ENCODE measurements around the gene HAPLN2.

HAPLN2 gene

DNA sequence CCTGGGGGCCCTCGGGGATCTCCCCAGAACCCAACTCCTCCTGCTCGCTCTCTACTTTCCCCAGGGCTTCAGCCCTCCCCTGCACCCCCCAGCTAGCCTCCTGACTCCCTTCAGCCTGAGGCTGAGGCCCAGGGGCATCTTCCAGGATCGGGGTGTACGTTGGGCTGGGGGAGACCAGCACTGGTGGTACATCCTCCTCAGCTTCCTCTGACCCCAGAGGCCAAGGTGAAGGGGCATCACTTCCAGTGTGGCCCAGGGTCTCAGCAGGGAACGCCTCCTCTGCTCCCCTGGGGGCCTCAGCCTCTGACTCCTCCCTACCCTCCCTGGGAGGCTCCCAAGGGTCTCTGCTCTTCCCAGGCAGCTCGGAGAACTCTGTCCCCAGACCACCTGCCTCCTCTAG lies 51.1 kb downstream of the HAPLN2 start:
- peaks cover 49% of the 10 kb centered on the region for H3K36me3 ChIP-seq (ENCODE audit: control insufficient read depth, insufficient read depth, low read length)
- peak overlapping the region; percentile 90 for H3K27ac ChIP-seq (ENCODE audit: low read depth, low read length, severe bottlenecking)
- WGBS, 2 experiments (ENCODE audit: insufficient coverage in 2 of 2) = 92 to 100% methylated on average over 1 to 6 of the region's 6 CpGs
- H3K4me1 ChIP-seq (ENCODE audit: control insufficient read depth, insufficient read depth, low read length, poor library complexity, severe bottlenecking) = peaks cover 83% of the 10 kb centered on the region
- H3K9me3 ChIP-seq (ENCODE audit: control insufficient read depth, low read length) = no peaks in the 10 kb centered on the region
- no peak overlapping the region for H3K4me3 ChIP-seq (ENCODE audit: extremely low read depth, insufficient read depth, low read length, poor library complexity, severe bottlenecking)

DNA sequence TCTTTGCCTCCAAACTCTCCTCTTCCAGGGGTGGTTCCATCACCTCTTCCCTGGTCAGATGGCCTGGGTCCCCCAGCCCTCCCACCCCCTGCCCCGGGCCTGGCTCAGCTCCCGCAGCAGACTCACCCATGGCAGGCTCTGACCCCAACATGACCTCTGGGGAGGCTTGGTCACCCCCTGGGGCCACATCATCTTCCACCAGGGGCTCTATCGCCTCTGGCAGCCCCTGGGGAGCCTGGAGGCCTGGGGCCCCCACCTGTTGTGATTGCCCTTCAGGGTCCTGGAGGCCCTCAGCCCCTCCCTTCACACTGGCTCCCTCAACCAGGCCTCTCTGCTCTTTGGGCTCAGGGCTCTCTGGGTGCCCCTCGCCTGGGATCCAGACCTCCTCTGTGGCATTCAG lies 51.6 kb downstream of the HAPLN2 start:
- WGBS, 2 experiments (ENCODE audit: insufficient coverage in 2 of 2) = 67 to 81% methylated on average over 2 to 3 of the region's 4 CpGs
- no peak overlapping the region for H3K4me3 ChIP-seq (ENCODE audit: extremely low read depth, insufficient read depth, low read length, poor library complexity, severe bottlenecking)
- no peaks in the 10 kb centered on the region for H3K9me3 ChIP-seq (ENCODE audit: control insufficient read depth, low read length)
- peaks cover 51% of the 10 kb centered on the region for H3K36me3 ChIP-seq (ENCODE audit: control insufficient read depth, insufficient read depth, low read length)
- peaks cover 79% of the 10 kb centered on the region for H3K4me1 ChIP-seq (ENCODE audit: control insufficient read depth, insufficient read depth, low read length, poor library complexity, severe bottlenecking)
- no peak overlapping the region for H3K27ac ChIP-seq (ENCODE audit: low read depth, low read length, severe bottlenecking)

DNA sequence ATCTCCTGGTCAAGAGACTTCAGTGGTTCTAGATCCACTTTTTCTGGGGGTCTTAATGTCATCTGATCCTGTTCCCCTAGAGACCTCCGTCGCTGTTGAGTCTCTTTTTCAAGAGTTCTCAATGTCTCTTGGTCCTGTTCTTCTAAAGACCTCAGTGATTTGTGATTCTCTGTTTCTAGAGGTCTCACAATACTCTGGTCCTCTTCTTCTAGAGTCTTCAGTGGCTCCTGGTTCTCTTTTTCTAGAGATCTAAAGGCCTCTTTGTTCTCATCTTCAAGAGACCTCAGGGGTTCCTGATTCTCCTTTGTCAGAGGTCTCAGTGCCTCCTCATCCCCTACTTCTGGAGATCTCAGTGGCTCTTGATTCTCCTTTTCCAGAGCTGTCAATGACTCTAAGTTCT lies 52.6 kb downstream of the HAPLN2 start:
- no peak overlapping the region for H3K27ac ChIP-seq (ENCODE audit: low read depth, low read length, severe bottlenecking)
- peaks cover 51% of the 10 kb centered on the region for H3K36me3 ChIP-seq (ENCODE audit: control insufficient read depth, insufficient read depth, low read length)
- no peaks in the 10 kb centered on the region for H3K9me3 ChIP-seq (ENCODE audit: control insufficient read depth, low read length)
- H3K4me1 ChIP-seq (ENCODE audit: control insufficient read depth, insufficient read depth, low read length, poor library complexity, severe bottlenecking) = peaks cover 76% of the 10 kb centered on the region
- no peak overlapping the region for H3K4me3 ChIP-seq (ENCODE audit: extremely low read depth, insufficient read depth, low read length, poor library complexity, severe bottlenecking)
- WGBS, 2 experiments (ENCODE audit: insufficient coverage in 2 of 2) = 94 to 100% methylated on average over 2 of the region's 2 CpGs

DNA sequence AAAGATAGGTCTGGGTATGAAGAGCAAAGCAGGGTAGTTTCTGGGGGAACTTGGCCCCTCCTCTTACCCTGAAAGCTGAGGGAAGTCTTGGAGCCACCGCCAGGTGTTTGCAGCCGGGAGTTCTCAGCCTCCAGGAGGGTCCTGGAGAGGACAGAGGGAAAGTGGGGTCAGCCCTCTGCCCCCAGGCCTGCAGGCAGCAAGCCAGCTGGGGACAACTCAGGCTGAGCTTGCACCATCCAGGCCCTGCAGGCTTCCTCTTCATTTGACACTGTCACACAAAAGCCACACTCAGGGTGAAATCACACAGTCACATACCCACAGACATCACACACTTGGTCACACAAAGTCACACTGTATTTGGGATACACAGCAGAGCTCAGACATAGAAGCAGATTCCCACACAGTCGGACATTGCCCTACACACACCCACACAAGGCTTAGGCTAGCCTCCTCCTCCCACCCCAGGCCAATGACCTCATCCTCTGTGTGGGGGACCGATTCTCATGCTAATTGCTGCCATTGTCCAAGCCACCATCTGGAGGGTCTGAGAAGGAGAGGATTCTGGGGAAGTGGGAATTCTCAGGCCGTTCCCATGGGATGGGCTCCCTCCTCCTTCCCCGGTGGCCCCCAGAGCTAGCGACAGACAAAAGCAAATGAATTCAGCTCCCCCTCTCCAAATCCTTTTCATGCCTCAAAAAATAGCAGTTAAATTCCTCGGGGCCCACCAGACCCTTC lies 54.3 kb downstream of the HAPLN2 start:
- peaks cover 65% of the 10 kb centered on the region for H3K4me1 ChIP-seq (ENCODE audit: control insufficient read depth, insufficient read depth, low read length, poor library complexity, severe bottlenecking)
- H3K4me3 ChIP-seq (ENCODE audit: extremely low read depth, insufficient read depth, low read length, poor library complexity, severe bottlenecking) = peak overlapping the region; percentile 92
- no peaks in the 10 kb centered on the region for H3K9me3 ChIP-seq (ENCODE audit: control insufficient read depth, low read length)
- H3K27ac ChIP-seq (ENCODE audit: low read depth, low read length, severe bottlenecking) = peak overlapping the region; percentile 50
- H3K36me3 ChIP-seq (ENCODE audit: control insufficient read depth, insufficient read depth, low read length) = peaks cover 51% of the 10 kb centered on the region
- 25 to 33% methylated on average over 4 of the region's 8 CpGs for WGBS, 2 experiments (ENCODE audit: insufficient coverage in 2 of 2)
